Glomerular endothelial cell (primary cell): ENCODE data around the gene D2HGDH. TPM values are rescaled to one million over a fixed set of nuclear protein-coding genes. Genes with fewer than 3 reads are reported as not detected.
"Not testable (repeated sequence)": the region's sequence is repeated elsewhere in the genome, so short reads cannot be mapped to it uniquely, and the experiment has no call there.

Experiments
- DNase-seq: peaks from one replicate; pipeline ENCODE4 v3.0.0-alpha.2; 2011; ENCODE audit warnings: low read depth, low spot score; ENCODE audit errors: extremely low read depth
- total RNA-seq: library from RNA; depleted of rRNA; stranded (reverse); fragments of >200 nt; gene quantifications from 2 replicates; pipeline ENCODE4 v1.2.3, GENCODE V29; 2015

D2HGDH gene
- total RNA-seq, 1 donor from 2014 or later: 11.2 TPM

DNA sequence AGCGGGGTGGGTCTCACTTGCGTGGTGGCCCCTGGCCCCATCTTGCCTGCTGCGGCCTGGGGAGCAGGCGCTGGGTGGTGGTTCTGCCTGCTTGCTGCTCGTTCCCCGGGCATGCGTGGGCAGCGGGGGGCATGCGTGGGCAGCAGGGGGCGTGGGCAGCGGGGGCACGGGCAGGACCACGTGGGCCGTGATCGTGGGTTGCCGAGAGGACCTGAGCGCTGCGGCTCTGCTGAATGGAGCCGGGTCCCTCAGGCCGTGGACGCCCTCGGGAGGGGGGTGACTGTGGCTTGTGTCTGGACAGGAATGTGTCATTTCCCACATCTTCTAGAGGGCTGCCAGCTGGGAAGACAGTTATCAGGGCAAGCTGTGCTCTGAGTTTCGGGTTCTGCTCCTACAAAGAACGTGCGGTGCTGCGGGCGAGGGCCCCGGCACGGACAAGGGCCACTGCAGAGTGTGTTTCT lies 33.9 kb downstream of the D2HGDH start:
- no peak for DNase-seq

DNA sequence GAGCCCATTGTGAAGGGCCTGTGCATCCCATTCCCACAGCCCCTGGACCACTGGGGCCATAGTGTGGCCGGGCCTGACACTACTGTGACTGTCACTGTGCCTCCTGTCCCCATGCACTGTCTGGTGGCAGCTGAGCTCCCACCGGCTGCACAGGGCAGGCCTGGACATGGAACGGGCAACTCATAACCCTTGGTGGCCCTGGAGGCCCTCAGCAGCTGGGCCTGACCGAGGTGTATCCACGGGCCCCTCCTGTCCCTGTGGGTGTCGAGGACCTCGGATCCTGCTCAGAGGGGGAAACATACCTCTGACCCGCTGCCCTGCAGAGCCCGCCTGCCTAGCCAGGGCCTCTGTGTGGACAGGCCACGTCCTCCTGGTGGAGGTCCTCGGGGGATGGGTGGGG lies 34.4 kb downstream of the D2HGDH start:
- DNase-seq: no peak

DNA sequence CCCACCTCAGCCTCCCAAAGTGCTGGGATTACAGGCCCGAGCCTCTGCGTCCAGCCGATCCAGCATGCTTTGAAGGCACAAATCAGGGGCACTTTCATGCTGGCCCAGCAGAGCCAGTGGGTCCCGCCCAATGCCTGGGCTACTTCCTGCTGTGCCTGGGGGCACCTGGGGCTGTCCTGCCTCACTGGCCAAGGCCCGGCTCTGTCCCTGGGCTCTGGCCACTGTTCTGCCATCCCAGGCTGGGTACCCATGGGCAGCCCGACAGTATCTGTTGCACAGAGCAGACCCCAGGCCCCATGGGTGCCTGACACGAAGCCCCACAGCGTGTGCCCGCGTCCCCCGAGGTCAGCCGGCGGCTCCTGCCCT lies 35.4 kb downstream of the D2HGDH start:
- no peak for DNase-seq

GRCh38 chr2:241770185-241770935 lies 35.9 kb downstream of the D2HGDH start:
- DNase-seq: no peak

GRCh38 chr2:241770936-241771285 lies 36.5 kb downstream of the D2HGDH start:
- no peak for DNase-seq

DNA sequence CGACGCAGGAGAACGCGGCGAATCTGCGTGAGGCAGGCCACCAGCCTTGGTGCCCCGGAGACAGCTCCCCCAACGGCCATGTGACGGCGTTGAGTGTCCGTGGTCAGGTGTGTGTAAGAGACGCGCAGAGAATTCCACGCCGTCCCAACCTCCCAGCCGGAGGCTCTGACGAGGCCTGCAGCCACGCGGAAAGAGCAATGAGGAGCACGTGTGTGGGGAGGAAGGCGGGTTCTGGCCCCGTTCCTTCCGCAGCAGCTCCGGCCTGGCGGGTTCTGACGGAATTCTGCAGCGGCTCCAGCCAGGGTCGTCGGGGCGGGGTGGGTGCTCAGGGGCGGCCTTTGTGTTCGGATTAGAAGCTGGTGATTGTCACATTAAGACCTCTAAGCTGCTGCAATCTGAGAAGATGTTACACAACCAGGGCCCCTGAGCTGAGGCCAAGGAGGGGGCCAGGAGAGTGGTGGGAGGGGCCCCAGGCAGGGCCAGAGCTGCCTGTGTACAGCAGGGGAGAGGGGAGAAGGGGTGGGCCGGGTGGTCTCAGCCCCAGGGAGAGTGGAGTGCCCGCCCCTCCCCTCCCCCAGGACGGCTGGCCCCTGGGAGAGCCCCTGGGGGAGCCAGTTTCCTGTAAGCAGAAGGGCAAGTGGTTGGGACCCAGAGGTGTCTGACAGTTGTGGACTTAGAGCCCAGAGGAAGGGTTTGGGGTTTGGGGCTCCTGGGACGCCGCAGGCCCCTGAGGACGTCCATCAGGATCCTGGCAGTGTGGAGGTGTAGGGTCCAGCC lies 37.0 kb downstream of the D2HGDH start:
- no peak for DNase-seq

DNA sequence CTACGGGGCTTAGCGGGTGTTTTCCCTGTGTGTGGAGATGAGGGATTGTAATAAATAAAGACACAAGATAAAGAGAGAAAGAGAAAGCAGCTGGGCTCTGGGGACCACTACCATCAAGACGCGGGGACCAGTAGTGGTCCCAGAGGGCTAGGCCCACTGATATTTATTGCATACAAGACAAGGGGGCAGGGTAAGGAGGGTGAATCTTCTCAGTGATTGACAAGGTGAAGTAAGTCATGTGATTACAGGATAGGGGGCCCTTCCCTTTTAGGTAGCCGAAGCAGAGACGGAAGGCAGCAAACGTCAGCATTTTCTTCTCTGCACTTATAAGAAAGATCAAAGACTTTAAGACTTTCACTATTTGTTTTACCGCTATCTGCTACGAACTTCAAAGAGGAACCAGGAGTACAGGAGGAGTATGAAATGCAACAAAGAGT lies 37.7 kb downstream of the D2HGDH start:
- DNase-seq: no peak

DNA sequence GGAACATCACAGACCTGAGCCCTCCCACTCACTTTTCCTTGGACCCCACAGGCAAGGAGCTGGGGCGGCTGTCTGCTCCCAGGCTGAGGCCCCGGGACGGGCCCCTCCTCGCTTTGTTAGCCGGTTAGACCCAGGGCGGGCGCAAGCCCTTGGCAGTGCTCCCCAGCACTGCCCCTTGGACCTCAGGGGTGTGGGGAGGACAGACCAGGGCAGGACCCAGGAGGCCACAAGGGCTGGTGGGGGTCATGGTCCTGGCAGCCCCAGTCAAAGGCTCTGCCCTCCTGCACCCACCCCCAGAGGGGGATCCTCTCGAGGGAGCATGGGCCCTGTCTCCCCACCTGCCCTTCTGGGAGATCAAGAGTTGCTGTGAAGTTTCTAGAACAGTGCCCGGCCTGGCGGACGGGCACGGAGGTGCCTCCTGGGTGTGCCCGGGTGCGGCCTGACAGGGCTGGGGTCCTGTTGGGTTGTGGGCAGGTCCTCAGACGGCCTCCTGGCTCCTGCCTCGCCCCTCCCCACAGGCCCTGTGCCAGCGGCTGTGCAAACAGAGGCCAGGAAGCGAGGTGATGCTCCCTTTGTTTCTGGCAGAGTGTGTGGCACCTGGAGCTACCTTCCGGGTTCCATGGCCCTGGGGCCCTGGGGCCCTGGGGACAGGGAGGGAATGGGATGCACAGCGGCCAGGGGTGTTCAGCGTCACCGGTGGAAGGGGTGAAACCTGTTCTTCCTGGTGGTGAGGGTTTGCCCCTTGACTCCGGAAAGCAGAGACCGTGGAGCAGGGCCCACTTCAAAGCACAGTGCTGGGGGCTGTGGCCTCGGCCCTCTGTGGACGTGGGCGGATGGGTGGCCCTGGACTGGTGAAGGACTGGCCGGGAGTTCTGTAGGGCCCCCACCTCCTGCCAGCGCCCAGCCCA lies 39.3 kb downstream of the D2HGDH start:
- DNase-seq: no peak

DNA sequence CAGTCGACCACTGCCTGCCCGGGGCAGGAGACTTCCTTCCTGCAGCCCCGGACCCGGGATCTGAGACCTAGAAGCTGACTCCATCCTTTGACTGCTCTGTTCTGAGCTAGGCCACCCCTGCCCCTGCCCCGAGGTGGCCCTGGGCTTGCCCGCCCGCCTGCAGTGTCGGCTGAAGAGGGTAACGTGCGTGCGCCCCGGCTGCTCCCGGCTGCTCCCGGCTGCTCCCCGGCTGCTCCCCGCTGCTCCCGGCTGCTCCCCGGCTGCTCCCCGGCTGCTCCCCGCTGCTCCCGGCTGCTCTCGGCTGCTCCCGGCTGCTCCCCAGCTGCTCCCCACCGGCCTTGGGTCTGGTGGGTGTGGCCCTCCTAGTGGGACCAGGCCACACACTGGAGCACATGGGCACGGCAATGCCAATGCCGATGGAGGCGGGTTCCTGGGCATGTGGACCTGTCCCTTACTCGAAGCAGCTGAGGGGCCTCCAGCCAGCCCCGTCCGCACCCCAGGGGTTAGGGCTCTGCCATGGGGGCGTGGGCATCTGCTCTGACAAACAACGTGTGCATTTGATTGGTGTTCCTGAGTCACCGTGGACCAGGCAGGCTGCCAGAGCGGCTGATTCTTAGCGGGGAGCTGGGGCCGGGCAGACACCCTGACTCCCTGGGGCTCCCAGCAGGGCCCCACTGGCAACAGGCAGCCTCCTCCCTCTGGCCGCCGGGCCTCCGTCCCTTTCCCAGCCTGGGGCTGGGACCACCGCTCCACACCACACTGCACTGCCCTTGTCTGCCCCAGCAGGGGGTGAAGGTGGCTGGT lies 40.2 kb downstream of the D2HGDH start:
- no peak for DNase-seq

DNA sequence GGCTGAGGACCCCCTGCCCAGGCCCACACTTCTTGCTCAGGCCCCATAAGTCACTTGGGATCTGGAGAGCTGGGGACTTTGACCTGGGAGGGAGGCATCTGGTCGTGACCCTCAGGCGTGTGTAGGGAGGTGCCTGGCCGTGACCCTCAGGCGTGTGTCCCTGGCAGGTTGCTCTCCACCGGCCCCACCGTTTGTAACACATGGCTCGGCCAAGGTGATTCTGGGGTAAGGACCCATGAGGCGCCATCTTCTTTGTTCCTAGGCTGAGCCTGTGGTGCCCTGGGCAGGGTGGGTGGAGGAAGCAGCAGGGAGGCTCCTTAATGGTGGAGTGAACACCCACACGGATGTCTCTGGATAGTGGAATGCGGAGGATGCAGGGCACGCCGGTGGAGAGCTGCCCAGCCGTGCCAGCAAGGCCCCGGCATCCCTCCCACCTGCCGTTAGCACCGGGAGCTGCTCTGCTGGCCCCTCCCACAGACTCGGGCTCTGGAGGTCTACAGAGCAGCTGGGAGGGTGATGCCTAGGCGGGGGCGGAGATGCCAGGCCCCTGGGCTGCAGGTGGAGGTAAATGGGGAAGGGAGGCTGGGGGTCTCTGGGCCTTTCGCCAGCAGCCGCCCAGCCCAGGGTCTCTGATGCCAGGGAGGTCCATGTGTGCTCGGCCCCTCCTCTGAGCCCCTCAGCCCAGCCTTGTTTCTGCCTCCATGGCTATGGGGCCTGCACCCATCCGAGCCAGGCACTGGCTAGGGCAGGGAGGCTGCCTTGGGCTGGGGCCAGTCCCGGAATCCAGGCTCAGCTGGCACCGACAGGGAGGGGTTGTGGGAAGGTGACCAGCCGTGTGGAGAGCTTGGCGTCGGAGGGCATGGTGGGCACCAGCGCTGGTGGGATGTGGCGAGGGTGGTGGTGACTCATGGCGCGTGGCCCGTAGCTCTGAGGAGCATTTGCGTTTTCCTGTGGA lies 41.1 kb downstream of the D2HGDH start:
- no peak for DNase-seq

DNA sequence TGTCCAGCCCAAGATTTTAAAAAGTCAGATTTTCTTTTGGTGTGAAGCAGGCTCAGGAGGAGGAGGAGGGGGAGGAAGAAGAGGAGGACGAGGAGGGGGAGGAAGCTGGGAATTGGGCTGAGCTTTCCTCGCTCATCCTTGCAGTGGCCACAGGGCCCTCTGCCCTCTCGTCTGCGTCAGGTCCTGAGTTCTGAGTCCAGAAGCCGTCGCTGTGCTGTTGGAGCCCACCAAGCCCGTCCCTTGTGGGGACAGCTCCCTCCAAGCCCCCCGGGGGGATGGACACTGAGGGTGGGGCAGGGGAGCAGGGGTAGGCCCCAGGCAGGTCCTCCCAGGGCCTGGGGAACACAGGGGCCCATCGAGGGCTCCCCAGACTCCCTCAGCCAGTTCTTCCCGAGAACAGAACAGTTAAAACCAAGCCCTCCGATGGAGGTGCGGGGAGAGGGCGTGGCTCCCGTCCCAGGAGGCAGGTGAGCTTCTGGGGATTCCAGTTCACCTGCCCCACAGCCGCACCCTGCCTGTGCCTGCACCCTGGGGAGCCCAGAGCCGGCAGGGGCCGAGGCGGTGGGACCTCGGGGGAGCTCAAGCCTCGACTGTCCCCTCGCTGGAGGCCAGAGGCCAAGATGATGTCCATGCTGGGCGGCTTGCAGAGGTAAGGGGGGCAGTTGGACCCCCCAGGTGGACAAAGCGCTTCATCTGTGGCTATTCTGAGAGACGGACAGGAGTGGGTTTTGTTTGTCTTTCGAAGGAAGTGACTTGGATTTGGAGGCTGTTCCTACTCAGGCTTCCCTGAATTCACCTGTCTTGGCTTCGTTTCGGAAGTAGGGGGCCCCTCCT lies 42.1 kb downstream of the D2HGDH start, which contains the start of gene GAL3ST2:
TSS of gene GAL3ST2 (plus strand) at position 487 of the 834 bp plus-strand sequence. CDS start at position 621, 134 bp downstream.
- no peak for DNase-seq

- no peak for DNase-seq
Observed at GRCh38 chr2:241777170-241777685, 42.8 kb downstream of the D2HGDH start.

GRCh38 chr2:241777686-241778627 lies 43.5 kb downstream of the D2HGDH start:
- no peak for DNase-seq

DNA sequence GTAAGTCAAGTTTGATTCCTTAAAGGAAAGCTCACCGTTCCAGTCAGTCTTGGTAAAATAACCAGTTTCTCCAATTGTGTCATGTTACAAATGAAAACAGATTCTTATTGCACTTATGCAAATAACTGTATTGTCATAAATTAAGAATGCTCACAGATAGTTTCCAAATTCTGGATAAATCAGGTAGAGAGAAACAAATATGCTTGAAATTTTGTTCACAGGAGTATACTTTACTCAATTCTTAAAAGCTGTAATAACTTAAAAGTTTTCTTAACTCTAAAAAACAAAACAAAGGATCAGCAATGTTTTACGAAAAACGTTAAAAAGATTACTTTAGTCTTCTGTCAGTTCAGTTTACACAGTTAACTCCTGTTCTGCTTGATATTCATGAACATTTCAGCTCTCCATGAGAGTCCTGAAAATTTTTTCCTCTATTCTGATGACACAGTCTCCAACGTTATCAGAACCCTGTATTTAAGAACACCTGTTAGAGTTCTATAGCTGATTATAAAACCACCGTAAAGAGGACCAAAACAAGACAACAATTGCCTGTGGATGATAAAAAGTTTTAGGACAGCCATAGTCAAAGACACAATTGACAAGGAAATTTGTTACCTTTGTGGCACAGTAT lies 46.6 kb downstream of the D2HGDH start:
- no peak for DNase-seq

DNA sequence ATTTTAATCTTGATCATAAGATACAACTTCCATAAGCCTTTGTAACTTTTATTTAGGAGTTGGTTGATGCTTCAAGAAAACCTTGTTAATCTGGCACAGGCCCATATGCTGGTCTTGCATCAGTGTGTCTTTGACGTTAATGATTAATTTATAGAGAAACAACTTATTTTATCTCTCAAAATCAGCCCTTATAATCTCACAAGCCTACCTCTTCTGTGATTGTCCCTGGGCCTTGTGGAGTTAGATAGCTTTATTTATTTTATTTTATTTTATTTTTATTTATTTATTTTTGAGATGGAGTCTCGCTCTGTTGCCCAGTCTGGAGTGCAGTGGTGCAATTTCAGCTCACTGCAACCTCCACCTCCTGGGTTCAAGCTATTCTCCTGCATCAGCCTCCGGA lies 47.6 kb downstream of the D2HGDH start:
- not testable (repeated sequence) for DNase-seq

DNA sequence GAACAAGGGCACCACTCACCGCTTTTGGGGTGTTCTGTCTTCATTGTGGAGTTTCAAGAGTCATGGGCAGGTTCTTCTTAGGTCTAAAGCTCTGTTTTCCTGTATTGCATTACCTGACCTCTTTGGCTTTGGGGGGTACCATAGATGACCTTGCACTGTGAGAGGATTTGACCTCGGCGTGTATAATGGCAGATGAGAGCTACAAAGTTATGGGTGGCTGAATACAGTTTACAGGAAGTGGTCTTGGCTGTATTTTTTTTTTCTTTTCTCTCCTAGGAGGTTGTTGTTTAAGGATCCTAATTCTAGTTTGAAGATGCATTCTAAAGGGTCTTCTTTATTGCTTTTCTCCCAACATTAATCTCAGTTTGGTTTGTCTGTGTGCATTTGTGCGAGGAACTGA lies 53.7 kb downstream of the D2HGDH start:
- DNase-seq: no peak
